Neuronal stem cell (in vitro differentiated cells): Measurements from ENCODE around the gene SLC44A4.

Source experiments
- DNase-seq: peaks from one replicate; pipeline ENCODE4 v3.0.0-alpha.2; 2013; ENCODE audit warnings: low spot score
- H2AFZ ChIP-seq: one replicate; pipeline ENCODE4 v1.6.1; 2013; ENCODE audit warnings: mild to moderate bottlenecking, low read length, inconsistent platforms
- H2AK5ac ChIP-seq: 2 replicates; pipeline ENCODE4 v1.6.1; 2013; ENCODE audit warnings: low read depth, mild to moderate bottlenecking, inconsistent platforms, low read length, moderate library complexity, mixed read lengths
- H2BK120ac ChIP-seq: 2 replicates; pipeline ENCODE4 v1.6.1; 2013; ENCODE audit warnings: low read depth, mild to moderate bottlenecking, inconsistent platforms, low read length, moderate library complexity, mixed read lengths
- H2BK12ac ChIP-seq: one replicate; pipeline ENCODE4 v1.6.1; 2013; ENCODE audit warnings: low read length, inconsistent platforms
- H2BK15ac ChIP-seq: 2 replicates; pipeline ENCODE4 v1.6.1; 2013; ENCODE audit warnings: mild to moderate bottlenecking, low read length, inconsistent platforms, mixed read lengths
- H2BK5ac ChIP-seq: one replicate; pipeline ENCODE4 v1.6.1; 2013; ENCODE audit warnings: inconsistent platforms, mild to moderate bottlenecking, low read length, moderate library complexity
- H3K14ac ChIP-seq: one replicate; pipeline ENCODE4 v1.6.1; 2013; ENCODE audit warnings: low read length, inconsistent platforms
- H3K18ac ChIP-seq: 2 replicates; pipeline ENCODE4 v1.6.1; 2013; ENCODE audit warnings: low read length, inconsistent platforms
- H3K23ac ChIP-seq: 2 replicates; pipeline ENCODE4 v1.6.1; 2013; ENCODE audit warnings: low read depth, mild to moderate bottlenecking, mixed read lengths, low read length, inconsistent platforms; ENCODE audit not compliant: poor library complexity
- H3K27ac ChIP-seq: replicated peaks from 3 replicates; pipeline ENCODE4 v1.5.1; 2013; ENCODE audit warnings: low read length, inconsistent platforms
- H3K27me3 ChIP-seq, 3 experiments: 2 replicates each; pipeline ENCODE4 v1.6.1; 2013; ENCODE audit warnings: low read length in 3 of 3, mild to moderate bottlenecking in 2 of 3, inconsistent platforms in 1 of 3, low read depth in 1 of 3, mixed read lengths in 1 of 3, moderate library complexity in 1 of 3; ENCODE audit not compliant: control insufficient read depth in 3 of 3, insufficient read depth in 3 of 3
- H3K36me3 ChIP-seq, 2 donors: replicated peaks in 1 of 2; 2 replicates each; pipeline ENCODE4 v1.6.1; 2013; ENCODE audit warnings: low read length in 2 of 2; ENCODE audit not compliant: control insufficient read depth in 2 of 2, insufficient read depth in 2 of 2
- H3K4ac ChIP-seq: 2 replicates; pipeline ENCODE4 v1.6.1; 2013; ENCODE audit warnings: inconsistent platforms, mild to moderate bottlenecking, low read length, moderate library complexity
- H3K4me1 ChIP-seq, 2 donors: 1 replicate in 1 of 2; 2 replicates in 1 of 2; pipeline ENCODE4 v1.6.1; 2013; ENCODE audit warnings: low read length in 2 of 2, low read depth in 1 of 2; ENCODE audit not compliant: control insufficient read depth in 2 of 2, insufficient read depth in 1 of 2
- H3K4me2 ChIP-seq: one replicate; pipeline ENCODE4 v1.6.1; 2013; ENCODE audit warnings: mild to moderate bottlenecking, low read length, inconsistent platforms; ENCODE audit not compliant: insufficient read depth, poor library complexity, severe bottlenecking
- H3K4me3 ChIP-seq, 2 donors: 2 replicates each; pipeline ENCODE4 v1.5.1; 2013; ENCODE audit warnings: low read length in 2 of 2, mild to moderate bottlenecking in 2 of 2, inconsistent platforms in 1 of 2, moderate library complexity in 1 of 2
- H3K79me1 ChIP-seq: one replicate; pipeline ENCODE4 v1.6.1; 2013; ENCODE audit warnings: low read depth, mild to moderate bottlenecking, inconsistent platforms, low read length, moderate library complexity
- H3K9ac ChIP-seq: one replicate; pipeline ENCODE4 v1.6.1; 2013; ENCODE audit warnings: mild to moderate bottlenecking, low read depth, low read length, inconsistent platforms; ENCODE audit not compliant: poor library complexity
- H3K9me3 ChIP-seq, 2 donors: replicated peaks in 1 of 2; 2 replicates each; pipeline versions ENCODE3 to v1.6.1; 2013; ENCODE audit warnings: low read length in 2 of 2, mild to moderate bottlenecking in 2 of 2, inconsistent platforms in 1 of 2, low read depth in 1 of 2, mixed read lengths in 1 of 2, moderate library complexity in 1 of 2; ENCODE audit not compliant: control insufficient read depth in 2 of 2, insufficient read depth in 1 of 2
- H4K8ac ChIP-seq: one replicate; pipeline ENCODE4 v1.6.1; 2013; ENCODE audit warnings: low read depth, mild to moderate bottlenecking, inconsistent platforms, low read length, moderate library complexity
- H4K91ac ChIP-seq: one replicate; pipeline ENCODE4 v1.6.1; 2013; ENCODE audit warnings: low read length, low read depth, mild to moderate bottlenecking, inconsistent platforms; ENCODE audit not compliant: poor library complexity
- WGBS, 2 donors: extraction: QIAGEN DNeasy Blood & Tissue Kit; methylation state at CpG; one replicate each; pipeline ENCODE4 v1.1.7; 2013; ENCODE audit warnings: missing lambda C conversion rate in 2 of 2, mixed read lengths in 1 of 2; ENCODE audit not compliant: insufficient read length in 2 of 2, insufficient replicate concordance in 1 of 2; ENCODE audit errors: extremely low coverage in 2 of 2; 5-methylcytosine and 5-hydroxymethylcytosine counted together

The SLC44A4 gene

DNA sequence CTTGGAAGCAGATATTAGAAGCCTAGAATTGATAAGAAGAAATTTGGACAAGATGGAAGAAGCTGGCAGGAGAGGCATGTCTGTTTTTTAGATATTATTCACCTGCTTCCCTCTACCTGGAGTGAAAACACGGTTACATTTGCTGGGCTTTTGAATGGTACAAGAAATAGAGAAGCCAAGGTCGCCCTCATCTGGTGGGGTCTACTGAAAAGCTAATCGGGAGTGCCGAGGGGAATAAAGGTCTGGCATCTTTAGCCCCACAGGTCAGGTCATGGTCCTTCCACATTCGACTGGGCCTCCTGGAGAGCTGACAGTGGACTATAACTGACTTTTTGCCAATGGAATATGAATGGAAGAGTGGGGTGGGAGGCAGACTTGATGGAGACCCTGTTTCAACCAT is 44.1 kb upstream of the SLC44A4 start:
- Histone ChIP-seq H3K4me2 (no peak overlapping the region), H4K8ac (no peak overlapping the region), H3K9ac (no peak overlapping the region), H3K27me3 (peaks cover 0 to 10% (median 0%) of the 10 kb centered on the region in 3 experiments), H2BK120ac (no peak overlapping the region), H3K27ac (no peak overlapping the region), H3K36me3 (no peaks in the 10 kb centered on the region), H3K4me1 (peaks cover 0 to 2% of the 10 kb centered on the region in 2 donors), H2AFZ (no peak overlapping the region), H2BK15ac (no peak overlapping the region), H2AK5ac (no peak overlapping the region), H3K79me1 (no peaks in the 10 kb centered on the region), H3K4ac (no peak overlapping the region), H3K9me3 (peaks cover 2 to 5% of the 10 kb centered on the region in 2 donors), H4K91ac (no peak overlapping the region), H3K14ac (no peak overlapping the region), H2BK12ac (no peak overlapping the region), H3K18ac (no peak overlapping the region), H3K4me3 (no peak overlapping the region), H3K23ac (no peak overlapping the region), H2BK5ac (no peak overlapping the region)
- DNase-seq: no peak
- WGBS, 2 donors: no CpG with 5 or more reads among the region's 5 CpGs

DNA sequence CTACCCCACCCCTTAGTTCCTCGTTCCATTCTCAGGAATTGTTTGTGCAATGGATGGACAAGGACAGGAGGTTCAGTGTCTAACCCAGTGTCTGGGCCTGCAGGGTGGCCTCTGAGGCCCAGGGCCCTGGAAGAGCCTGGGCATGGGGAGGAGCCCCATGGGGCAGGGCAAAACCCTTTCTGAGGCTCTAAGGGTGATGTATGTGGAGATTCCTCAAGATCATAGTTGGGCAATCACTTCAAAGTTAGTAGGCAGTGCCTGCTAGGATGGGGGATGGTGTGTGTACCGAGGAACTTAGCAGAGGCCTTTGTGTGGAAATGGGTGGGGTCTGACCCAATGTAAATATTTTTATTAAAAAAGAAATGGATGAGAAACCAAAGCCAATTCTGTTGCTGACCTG is 42.0 kb upstream of the SLC44A4 start:
- Histone ChIP-seq H3K4ac (no peak overlapping the region), H3K27me3 (peaks cover 0 to 7% (median 0%) of the 10 kb centered on the region in 3 experiments), H3K4me2 (no peak overlapping the region), H4K8ac (no peak overlapping the region), H3K9me3 (peaks cover 0 to 2% of the 10 kb centered on the region in 2 donors), H3K14ac (no peak overlapping the region), H2BK5ac (no peak overlapping the region), H2BK12ac (no peak overlapping the region), H3K36me3 (no peaks in the 10 kb centered on the region), H3K27ac (no peak overlapping the region), H4K91ac (no peak overlapping the region), H2BK120ac (no peak overlapping the region), H3K4me3 (no peak overlapping the region), H2AFZ (no peak overlapping the region), H3K9ac (no peak overlapping the region), H3K23ac (no peak overlapping the region), H3K18ac (no peak overlapping the region), H2BK15ac (no peak overlapping the region), H3K79me1 (no peaks in the 10 kb centered on the region), H2AK5ac (no peak overlapping the region), H3K4me1 (no peaks in the 10 kb centered on the region)
- WGBS, 2 donors: no CpG with 5 or more reads among the region's 2 CpGs
- no peak for DNase-seq

DNA sequence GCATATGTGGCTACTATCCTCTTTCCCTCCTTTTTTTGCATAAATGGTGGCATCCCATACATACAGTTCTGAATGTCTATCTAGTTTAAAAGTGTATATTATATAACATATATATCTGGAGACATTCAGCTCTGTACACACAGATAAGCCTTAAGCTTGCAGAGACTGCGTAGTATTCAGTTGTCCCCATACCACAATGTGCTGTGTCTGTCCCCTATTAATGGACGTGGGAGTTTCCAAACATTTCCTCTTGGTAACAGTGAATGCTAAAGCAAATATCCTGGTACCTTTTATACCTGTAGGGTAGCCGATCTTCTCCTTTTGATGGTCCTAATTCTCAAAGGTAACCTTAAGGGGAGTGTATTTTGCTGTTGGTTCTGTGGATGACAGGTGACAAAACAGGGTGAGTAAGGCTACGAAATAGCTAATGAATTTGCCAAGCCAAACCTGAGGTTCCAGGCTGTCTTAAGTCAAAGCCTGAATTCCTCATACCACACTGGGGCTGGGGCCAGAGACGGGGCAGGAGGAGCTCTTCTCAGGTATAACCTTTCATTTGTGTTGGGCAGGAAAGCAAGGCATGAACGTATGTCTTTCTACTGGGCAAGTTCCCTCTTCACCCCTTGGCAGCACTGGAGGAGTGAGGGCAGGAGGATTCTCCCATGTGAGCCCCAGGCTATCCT is 41.0 kb upstream of the SLC44A4 start:
- no peak overlapping the region for H3K9ac ChIP-seq

DNA sequence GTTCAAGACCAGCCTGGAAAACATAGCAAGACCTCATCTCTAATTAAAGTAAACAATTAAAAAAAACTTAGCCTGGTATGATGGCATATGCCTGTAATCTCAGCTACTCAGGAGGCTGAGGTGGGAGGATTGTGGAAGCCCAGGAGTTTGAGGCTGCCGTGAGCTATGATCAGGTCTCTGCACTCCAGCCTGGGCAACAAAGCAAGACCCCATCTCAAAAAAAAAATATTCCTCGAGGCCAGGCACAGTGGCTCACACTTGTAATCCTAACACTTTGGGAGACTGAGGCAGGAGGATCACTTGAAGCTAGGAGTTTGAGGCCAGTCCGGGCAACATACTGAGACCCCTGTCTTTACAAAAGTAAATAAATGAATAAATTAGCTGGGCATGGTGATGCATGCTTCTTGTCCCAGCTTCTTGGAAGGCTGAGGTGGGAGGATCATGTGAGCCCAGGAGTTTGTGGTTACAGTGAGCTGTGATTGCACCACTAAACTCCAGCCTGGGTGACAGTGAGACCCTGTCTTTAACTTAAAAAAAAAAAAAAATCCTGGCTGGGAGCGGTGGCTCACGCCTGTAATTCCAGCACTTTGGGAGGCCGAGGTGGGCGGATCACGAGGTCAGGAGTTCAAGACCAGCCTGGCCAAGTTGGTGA is 39.4 kb upstream of the SLC44A4 start:
- Histone ChIP-seq H2BK5ac (no peak overlapping the region), H3K4ac (no peak overlapping the region), H3K9me3 (peaks cover 0 to 2% of the 10 kb centered on the region in 2 donors), H3K4me3 (no peak overlapping the region), H3K18ac (no peak overlapping the region), H2BK120ac (no peak overlapping the region), H3K27ac (no peak overlapping the region), H2AFZ (no peak overlapping the region), H3K9ac (no peak overlapping the region), H2AK5ac (no peak overlapping the region), H4K91ac (no peak overlapping the region), H3K36me3 (no peaks in the 10 kb centered on the region), H4K8ac (no peak overlapping the region), H3K4me2 (no peak overlapping the region), H2BK15ac (no peak overlapping the region), H3K23ac (no peak overlapping the region), H3K79me1 (no peaks in the 10 kb centered on the region), H2BK12ac (no peak overlapping the region), H3K14ac (no peak overlapping the region), H3K4me1 (no peaks in the 10 kb centered on the region), H3K27me3 (peaks cover 0 to 3% (median 0%) of the 10 kb centered on the region in 3 experiments)
- DNase-seq: no peak
- WGBS, 2 donors: no CpG with 5 or more reads among the region's 8 CpGs

More for the DNA sequence above, 41.0 kb upstream of the SLC44A4 start:
- H2AK5ac ChIP-seq: no peak overlapping the region
- H4K8ac ChIP-seq: no peak overlapping the region
- no peaks in the 10 kb centered on the region for H3K36me3 ChIP-seq
- H3K27ac ChIP-seq: no peak overlapping the region
- H3K4me1 ChIP-seq: no peaks in the 10 kb centered on the region
- no CpG with 5 or more reads among the region's 6 CpGs for WGBS, 2 donors
- peaks cover 0 to 2% of the 10 kb centered on the region in 2 donors for H3K9me3 ChIP-seq
- H3K4me3 ChIP-seq: no peak overlapping the region
- DNase-seq: no peak
- H2BK5ac ChIP-seq: no peak overlapping the region
- H3K27me3 ChIP-seq: peaks cover 0 to 5% (median 0%) of the 10 kb centered on the region in 3 experiments
- H3K14ac ChIP-seq: no peak overlapping the region
- H2BK15ac ChIP-seq: no peak overlapping the region
- H3K79me1 ChIP-seq: no peaks in the 10 kb centered on the region
- H2BK12ac ChIP-seq: no peak overlapping the region
- no peak overlapping the region for H3K18ac ChIP-seq
- no peak overlapping the region for H3K4ac ChIP-seq
- no peak overlapping the region for H3K23ac ChIP-seq
- no peak overlapping the region for H2AFZ ChIP-seq
- no peak overlapping the region for H2BK120ac ChIP-seq
- H4K91ac ChIP-seq: no peak overlapping the region
- H3K4me2 ChIP-seq: no peak overlapping the region
